ENCODE data around the gene EPB41L4A.

Gene EPB41L4A

GRCh38 chr5:112254303-112254702 is 164.8 kb downstream of the EPB41L4A start:
- TF ChIP-seq CTCF (IDR thresholded peaks at IDR 0.05) (no peak), ZFX (IDR thresholded peaks at IDR 0.05; ENCODE audit: borderline replicate concordance) (no peak)
- H3K27ac ChIP-seq = no peak overlapping the region

- no peak overlapping the region for H3K27ac ChIP-seq
- TF ChIP-seq ZFX (IDR thresholded peaks at IDR 0.05; ENCODE audit: borderline replicate concordance) (no peak), CTCF (IDR thresholded peaks at IDR 0.05) (no peak)
Measured at GRCh38 chr5:112253478-112254250, 165.4 kb downstream of the EPB41L4A start.

- TF ChIP-seq CTCF (IDR thresholded peaks at IDR 0.05) (no peak), ZFX (IDR thresholded peaks at IDR 0.05; ENCODE audit: borderline replicate concordance) (no peak)
- no peak overlapping the region for H3K27ac ChIP-seq
Measured at GRCh38 chr5:112250551-112250950, 168.5 kb downstream of the EPB41L4A start.

- no peak overlapping the region for H3K27ac ChIP-seq
- TF ChIP-seq CTCF (IDR thresholded peaks at IDR 0.05) (no peak), ZFX (IDR thresholded peaks at IDR 0.05; ENCODE audit: borderline replicate concordance) (no peak)
Measured at GRCh38 chr5:112248623-112249022, 170.5 kb downstream of the EPB41L4A start.

- TF ChIP-seq CTCF (IDR thresholded peaks at IDR 0.05) (no peak), ZFX (IDR thresholded peaks at IDR 0.05; ENCODE audit: borderline replicate concordance) (no peak)
- H3K27ac ChIP-seq = no peak overlapping the region
Measured at GRCh38 chr5:112247960-112248359, 171.1 kb downstream of the EPB41L4A start.

- no peak overlapping the region for H3K27ac ChIP-seq
- no peak for TF ChIP-seq CTCF (IDR thresholded peaks at IDR 0.05)
- TF ChIP-seq ZFX (IDR thresholded peaks at IDR 0.05; ENCODE audit: borderline replicate concordance) = no peak
Measured at GRCh38 chr5:112245656-112246055, 173.4 kb downstream of the EPB41L4A start.

- TF ChIP-seq ZFX (IDR thresholded peaks at IDR 0.05; ENCODE audit: borderline replicate concordance) = no peak
- TF ChIP-seq CTCF (IDR thresholded peaks at IDR 0.05) = peak; percentile 11; the same call in 1 of the 2 replicates
Measured at GRCh38 chr5:112239996-112240395, 179.1 kb downstream of the EPB41L4A start.

More at GRCh38 chr5:112239996-112240395, 179.1 kb downstream of the EPB41L4A start:
- no peak overlapping the region for H3K27ac ChIP-seq
